ENCODE measurements around the gene FASTK. TPM values are rescaled to one million over a fixed set of nuclear protein-coding genes. Genes with fewer than 3 reads are reported as not detected.

Gene FASTK, protein sequence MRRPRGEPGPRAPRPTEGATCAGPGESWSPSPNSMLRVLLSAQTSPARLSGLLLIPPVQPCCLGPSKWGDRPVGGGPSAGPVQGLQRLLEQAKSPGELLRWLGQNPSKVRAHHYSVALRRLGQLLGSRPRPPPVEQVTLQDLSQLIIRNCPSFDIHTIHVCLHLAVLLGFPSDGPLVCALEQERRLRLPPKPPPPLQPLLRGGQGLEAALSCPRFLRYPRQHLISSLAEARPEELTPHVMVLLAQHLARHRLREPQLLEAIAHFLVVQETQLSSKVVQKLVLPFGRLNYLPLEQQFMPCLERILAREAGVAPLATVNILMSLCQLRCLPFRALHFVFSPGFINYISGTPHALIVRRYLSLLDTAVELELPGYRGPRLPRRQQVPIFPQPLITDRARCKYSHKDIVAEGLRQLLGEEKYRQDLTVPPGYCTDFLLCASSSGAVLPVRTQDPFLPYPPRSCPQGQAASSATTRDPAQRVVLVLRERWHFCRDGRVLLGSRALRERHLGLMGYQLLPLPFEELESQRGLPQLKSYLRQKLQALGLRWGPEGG
- polyA plus RNA-seq (2011; rRNA removed), result 44.1 and 59.9 TPM in 2 replicates
- polyA minus RNA-seq (2011; rRNA and poly(A)+ RNA removed), result 45.5 and 61.4 TPM in 2 replicates

GRCh38 chr7:151080522-151081169 is at the start of gene FASTK:
FASTK (minus strand) TSS chr7:151080809; CDS start chr7:151080766, 43 bp downstream.
- H3K9me3 ChIP-seq (ENCODE audit: control insufficient read depth, insufficient read depth, low read length), result peaks cover 3% of the 10 kb centered on the region; the same call in 1 of the 2 replicates
- ChIA-PET CTCF (interaction anchor here (0.7 to 1.0 kb wide), 2 partner anchors 10 to 133 kb away, joined by 3 read pairs; no protein-coding TSS in a partner anchor), POLR2A (interaction anchor here (0.6 to 1.6 kb wide), 9 partner anchors 9 to 52 kb away, joined by 3 to 9 read pairs (median 6); partner anchors contain the start of gene CDK5)

DNA sequence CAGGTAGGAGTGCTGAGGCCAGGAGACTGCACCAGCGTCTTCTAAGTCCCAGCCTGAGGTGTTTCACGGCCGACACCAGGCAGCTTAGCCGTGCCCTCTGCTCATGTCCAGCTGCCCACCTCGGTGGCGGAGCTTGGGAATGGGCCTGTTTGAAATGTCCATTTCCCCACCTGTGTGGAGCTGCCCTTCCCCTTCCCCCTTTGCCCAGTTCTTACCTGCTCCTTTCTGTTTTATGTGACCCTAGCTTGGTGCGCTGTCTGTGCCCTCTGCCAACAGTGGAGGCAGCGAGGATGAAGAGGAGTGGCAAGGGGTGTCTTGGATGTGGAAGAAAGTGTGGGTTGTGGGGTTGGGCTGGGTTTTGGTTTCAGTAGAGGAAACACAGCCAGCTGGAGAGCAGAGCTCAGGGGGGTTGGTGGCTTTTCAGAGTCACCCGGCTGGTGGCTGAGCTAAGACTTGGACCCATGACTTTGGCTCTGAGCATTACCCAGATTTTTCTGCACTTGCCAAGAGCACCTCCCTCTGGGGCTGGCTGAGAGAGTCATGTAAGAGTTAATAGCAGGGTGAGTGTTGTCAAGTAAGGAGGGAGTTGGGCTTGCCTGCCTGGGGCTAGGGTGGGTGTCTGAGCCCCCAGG is 49.5 kb upstream of the FASTK start:
- ChIA-PET CTCF (no interaction called here), POLR2A (interaction anchor here (0.7 kb wide), 1 partner anchor 13 kb away, joined by 3 read pairs; no protein-coding TSS in a partner anchor)
- Histone ChIP-seq H3K9me3 (ENCODE audit: control insufficient read depth, insufficient read depth, low read length) (no peaks in the 10 kb centered on the region; the same call in 1 of the 2 replicates), H3K27ac (ENCODE audit: low read depth, low read length) (no peak overlapping the region), H3K4me3 (ENCODE audit: low read depth, low read length) (no peak overlapping the region), H3K27me3 (ENCODE audit: control insufficient read depth, insufficient read depth, low read length) (no peaks in the 10 kb centered on the region)
- TF ChIP-seq CTCF (IDR thresholded peaks at IDR 0.05; ENCODE audit: low read depth, low read length), result no peak
- no peak for DNase-seq (ENCODE audit: low read depth, low spot score)

More at GRCh38 chr7:151080522-151081169, at the start of gene FASTK:
- peak; percentile 69 for DNase-seq (ENCODE audit: low read depth, low spot score)
- H3K27me3 ChIP-seq (ENCODE audit: control insufficient read depth, insufficient read depth, low read length), result no peaks in the 10 kb centered on the region
- no peak for TF ChIP-seq CTCF (IDR thresholded peaks at IDR 0.05; ENCODE audit: low read depth, low read length)
- H3K27ac ChIP-seq (ENCODE audit: low read depth, low read length), result peak within 1 kb of the TSS; percentile 61
- H3K4me3 ChIP-seq (ENCODE audit: low read depth, low read length), result peak within 1 kb of the TSS; percentile 90

GRCh38 chr7:151129117-151129959 is 48.7 kb upstream of the FASTK start:
- DNase-seq (ENCODE audit: low read depth, low spot score), result no peak
- no peaks in the 10 kb centered on the region; the same call in 1 of the 2 replicates for H3K9me3 ChIP-seq (ENCODE audit: control insufficient read depth, insufficient read depth, low read length)
- no peaks in the 10 kb centered on the region for H3K27me3 ChIP-seq (ENCODE audit: control insufficient read depth, insufficient read depth, low read length)
- H3K27ac ChIP-seq (ENCODE audit: low read depth, low read length), result no peak overlapping the region
- ChIA-PET POLR2A (interaction anchor here (0.7 kb wide), 1 partner anchor 14 kb away, joined by 3 read pairs; no protein-coding TSS in a partner anchor), CTCF (no interaction called here)
- H3K4me3 ChIP-seq (ENCODE audit: low read depth, low read length), result no peak overlapping the region
- TF ChIP-seq CTCF (IDR thresholded peaks at IDR 0.05; ENCODE audit: low read depth, low read length), result no peak

DNA sequence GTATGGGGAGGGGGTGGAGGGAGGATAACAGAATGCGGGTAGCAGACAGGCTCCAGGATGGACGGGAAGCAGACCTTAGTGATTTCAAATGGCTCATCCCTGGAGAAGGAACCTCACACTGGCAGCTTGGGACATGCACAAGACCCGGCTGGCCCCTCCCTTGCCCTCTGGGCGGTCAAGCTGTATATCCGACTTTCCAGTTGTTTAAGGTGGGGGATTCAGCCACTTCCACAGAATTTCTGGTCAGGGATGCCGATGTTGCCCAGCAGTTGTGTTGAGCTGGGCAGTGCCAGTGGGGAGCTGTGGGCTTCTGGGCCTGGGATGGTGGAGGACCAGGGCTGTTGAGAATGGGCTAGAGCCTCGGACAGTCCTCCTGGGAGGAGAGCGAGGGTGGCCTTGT is 48.1 kb upstream of the FASTK start:
- POLR2A ChIA-PET, result no interaction called here
- Histone ChIP-seq H3K4me3 (ENCODE audit: low read depth, low read length) (no peak overlapping the region), H3K9me3 (ENCODE audit: control insufficient read depth, insufficient read depth, low read length) (no peaks in the 10 kb centered on the region; the same call in 1 of the 2 replicates), H3K27ac (ENCODE audit: low read depth, low read length) (no peak overlapping the region), H3K27me3 (ENCODE audit: control insufficient read depth, insufficient read depth, low read length) (no peaks in the 10 kb centered on the region)
- TF ChIP-seq CTCF (IDR thresholded peaks at IDR 0.05; ENCODE audit: low read depth, low read length), result no peak
- CTCF ChIA-PET, result no interaction called here
- no peak for DNase-seq (ENCODE audit: low read depth, low spot score)
